HCT116 (cell line): Measurements from ENCODE around the gene FLT4.
"Not testable (repeated sequence)": the region's sequence is repeated elsewhere in the genome, so short reads cannot be mapped to it uniquely, and the experiment has no call there.

Experiments
- CTCF ChIP-seq, 3 experiments: fragments of 200-600 bp in 1 of 3; sonication (generic) in 1 of 3; IDR thresholded peaks in 2 of 3; conservative IDR thresholded peaks in 1 of 3; 2 replicates each; pipeline ENCODE4 v1.5.1; 2012 to 2017; ENCODE audit warnings: low read depth in 2 of 3, low read length in 2 of 3, antibody characterized with exemption in 1 of 3, borderline replicate concordance in 1 of 3, control low read depth in 1 of 3, mild to moderate bottlenecking in 1 of 3, mixed read lengths in 1 of 3, mixed run types in 1 of 3, moderate library complexity in 1 of 3; ENCODE audit not compliant: insufficient read depth in 1 of 3
- EZH2 ChIP-seq: fragments of 200-600 bp; sonication (generic); IDR thresholded peaks from 2 replicates; pipeline ENCODE4 v1.6.1; 2017; ENCODE audit warnings: antibody characterized with exemption, mixed run types
- EZH2phosphoT487 ChIP-seq: fragments of 200-600 bp; IDR thresholded peaks from 2 replicates; pipeline ENCODE4 v1.6.1; 2018; ENCODE audit warnings: antibody characterized with exemption, borderline replicate concordance
- JUND ChIP-seq: IDR thresholded peaks from 2 replicates; pipeline ENCODE4 v1.6.1; 2012
- POLR2A ChIP-seq: IDR thresholded peaks from 2 replicates; pipeline ENCODE4 v1.7.0; 2011; ENCODE audit warnings: borderline replicate concordance; ENCODE audit not compliant: insufficient read depth, insufficient read length; ENCODE audit errors: extremely low read depth
- POLR2AphosphoS5 ChIP-seq: IDR thresholded peaks from 2 replicates; pipeline ENCODE4 v1.6.1; 2011; ENCODE audit warnings: mild to moderate bottlenecking, low read depth, low read length, moderate library complexity
- REST ChIP-seq: IDR thresholded peaks from 2 replicates; pipeline ENCODE4 v1.6.1; 2012; ENCODE audit warnings: low read depth

DNA sequence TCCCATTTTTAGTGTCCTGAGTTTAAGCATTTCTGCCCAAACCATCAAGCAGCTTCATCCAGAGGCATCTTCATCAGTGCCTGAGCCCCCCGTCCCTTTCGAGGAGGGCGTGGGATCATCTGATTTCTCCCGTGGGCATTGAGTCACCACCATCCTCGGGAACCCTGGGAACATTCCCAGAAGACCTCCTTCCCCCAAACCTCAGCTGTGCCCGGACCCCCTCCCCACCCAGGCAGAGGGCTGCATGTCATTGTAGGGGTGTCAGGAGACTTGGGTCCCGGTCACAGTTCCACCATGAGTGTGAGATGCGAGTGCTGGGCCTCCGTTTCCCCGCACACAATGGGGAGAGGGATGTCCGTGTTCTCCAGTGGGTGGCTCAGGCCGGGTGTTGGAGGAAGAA is 32.6 kb upstream of the FLT4 start:
- TF ChIP-seq CTCF (IDR thresholded peaks at IDR 0.05 in 2 of 3, conservative IDR thresholded peaks at IDR 0.05 in 1 of 3; ENCODE audit: borderline replicate concordance in 1 of 3, insufficient read depth in 1 of 3, low read depth in 2 of 3, low read length in 2 of 3); EZH2; JUND; POLR2A; REST; EZH2phosphoT487; POLR2AphosphoS5: not testable (repeated sequence)
